Measurements from ENCODE around the gene ARMH1. TPM values are rescaled to one million over a fixed set of nuclear protein-coding genes. Genes with fewer than 3 reads are reported as not detected.
A peak's percentile ranks its signal among the peaks of the same experiment; 100 is the strongest.

ARMH1 gene
- total RNA-seq, 2 experiments from 2014 or later, result 162 to 165 TPM

DNA sequence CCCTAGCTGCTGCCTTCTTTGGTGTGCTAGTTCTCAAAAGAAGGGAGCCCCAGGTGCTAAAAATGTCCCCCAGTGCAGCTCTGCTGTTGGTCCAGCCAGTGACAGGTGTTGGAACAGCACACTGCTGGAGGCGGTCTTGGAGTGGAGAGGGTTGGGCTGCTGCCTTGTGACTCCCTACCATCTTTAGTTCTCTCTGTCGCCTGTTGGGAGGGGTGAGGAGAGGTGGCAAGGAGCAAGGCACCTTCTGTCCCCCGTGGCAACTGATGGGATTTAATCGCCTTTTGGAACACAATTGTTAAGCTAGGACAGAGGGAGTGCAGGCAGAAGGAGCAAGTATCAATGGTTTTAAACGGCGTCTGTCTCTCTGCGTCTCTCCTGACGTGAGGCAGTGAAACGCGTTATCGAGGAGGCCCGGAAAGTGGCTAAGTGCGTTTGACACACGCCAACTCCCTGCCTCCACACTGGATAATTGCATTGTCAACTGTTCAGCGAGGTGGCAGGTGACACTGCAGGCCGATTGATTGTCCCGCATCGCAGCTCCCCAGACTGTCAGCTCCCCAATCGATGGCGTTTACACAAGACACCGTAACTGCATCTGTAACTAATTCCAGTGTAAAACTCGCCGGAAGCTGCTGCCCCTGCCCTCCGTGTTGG lies 34.2 kb upstream of the ARMH1 start:
- intact Hi-C loops (cut with micrococcal nuclease), result no loop called here
- DNase-seq (no peak), ATAC-seq (no peak)
- no peak overlapping the region for H3K4me3 Mint-ChIP-seq
- peaks cover 7% of the 10 kb centered on the region for H3K4me1 Mint-ChIP-seq (ENCODE audit: low read depth)
- TF ChIP-seq, protein P1, sequence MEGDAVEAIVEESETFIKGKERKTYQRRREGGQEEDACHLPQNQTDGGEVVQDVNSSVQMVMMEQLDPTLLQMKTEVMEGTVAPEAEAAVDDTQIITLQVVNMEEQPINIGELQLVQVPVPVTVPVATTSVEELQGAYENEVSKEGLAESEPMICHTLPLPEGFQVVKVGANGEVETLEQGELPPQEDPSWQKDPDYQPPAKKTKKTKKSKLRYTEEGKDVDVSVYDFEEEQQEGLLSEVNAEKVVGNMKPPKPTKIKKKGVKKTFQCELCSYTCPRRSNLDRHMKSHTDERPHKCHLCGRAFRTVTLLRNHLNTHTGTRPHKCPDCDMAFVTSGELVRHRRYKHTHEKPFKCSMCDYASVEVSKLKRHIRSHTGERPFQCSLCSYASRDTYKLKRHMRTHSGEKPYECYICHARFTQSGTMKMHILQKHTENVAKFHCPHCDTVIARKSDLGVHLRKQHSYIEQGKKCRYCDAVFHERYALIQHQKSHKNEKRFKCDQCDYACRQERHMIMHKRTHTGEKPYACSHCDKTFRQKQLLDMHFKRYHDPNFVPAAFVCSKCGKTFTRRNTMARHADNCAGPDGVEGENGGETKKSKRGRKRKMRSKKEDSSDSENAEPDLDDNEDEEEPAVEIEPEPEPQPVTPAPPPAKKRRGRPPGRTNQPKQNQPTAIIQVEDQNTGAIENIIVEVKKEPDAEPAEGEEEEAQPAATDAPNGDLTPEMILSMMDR (IDR thresholded peaks at IDR 0.05), result no peak
- no peaks in the 10 kb centered on the region for H3K27me3 Mint-ChIP-seq
- no peak overlapping the region for H3K27ac Mint-ChIP-seq
- CTCF ChIA-PET, result interaction anchor here (16.6 kb wide), 1 partner anchor 11 kb away, joined by 156 read pairs; no protein-coding TSS in a partner anchor
- POLR2A ChIA-PET, result interaction anchor here (0.5 to 6.4 kb wide), 3 partner anchors 9 to 1902 kb away, joined by 3 to 71 read pairs (median 3); no protein-coding TSS in a partner anchor
- peaks cover 37% of the 10 kb centered on the region for H3K36me3 Mint-ChIP-seq (ENCODE audit: low read depth)
- no peaks in the 10 kb centered on the region for H3K9me3 Mint-ChIP-seq

DNA sequence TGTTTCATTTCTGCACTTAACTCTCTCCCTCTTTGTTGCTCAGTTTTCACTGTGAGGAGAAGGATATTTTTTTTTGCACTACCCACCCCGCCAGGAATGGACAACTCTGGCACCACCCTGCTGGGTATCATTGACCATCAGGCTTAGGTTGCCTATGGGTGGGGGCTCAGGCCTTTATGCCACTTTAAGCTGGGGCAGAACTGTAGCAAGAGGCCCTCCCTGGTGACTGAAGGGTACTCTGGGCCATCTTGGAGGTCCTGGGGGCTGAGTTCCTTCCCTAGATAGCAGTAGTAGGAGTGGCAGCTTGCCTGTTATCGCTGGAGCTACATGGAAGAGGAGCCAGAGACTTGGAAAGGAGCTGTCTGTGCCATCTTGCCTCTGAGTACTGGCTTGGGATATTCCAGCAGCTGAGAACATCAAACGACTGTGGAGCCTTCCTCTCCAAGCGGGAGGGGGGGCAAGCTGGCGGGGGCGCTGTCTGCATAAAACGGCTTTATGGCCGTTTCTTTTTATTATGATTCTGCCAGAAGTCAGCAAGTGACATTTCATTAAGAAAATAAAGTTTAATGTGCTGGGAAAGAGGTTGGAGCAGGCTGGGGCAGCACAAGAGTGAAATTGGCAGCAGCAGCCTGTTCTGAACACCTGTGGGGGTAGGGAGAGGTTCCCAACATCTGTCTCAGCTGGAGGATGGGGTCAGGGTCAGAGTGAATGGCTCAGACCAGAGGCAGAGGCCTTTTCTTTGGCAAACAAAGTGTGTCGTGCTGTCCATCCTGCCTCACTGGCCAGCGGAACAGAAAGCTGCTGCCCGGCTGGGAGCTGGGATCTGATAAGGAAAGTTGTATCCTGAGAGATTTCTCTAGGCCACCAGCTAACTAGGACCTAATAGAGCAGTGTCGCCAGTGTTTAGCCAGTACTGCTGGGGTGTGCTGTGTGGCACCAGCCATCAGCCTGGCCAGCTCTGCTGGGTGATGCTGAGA lies 33.1 kb upstream of the ARMH1 start:
- ATAC-seq (no peak), DNase-seq (no peak)
- Mint-ChIP-seq H3K4me3 (no peak overlapping the region), H3K4me1 (ENCODE audit: low read depth) (peaks cover 2% of the 10 kb centered on the region), H3K27ac (peak overlapping the region; percentile 32), H3K9me3 (no peaks in the 10 kb centered on the region), H3K27me3 (no peaks in the 10 kb centered on the region), H3K36me3 (ENCODE audit: low read depth) (peaks cover 32% of the 10 kb centered on the region)
- CTCF ChIA-PET, result interaction anchor here (1.2 to 16.6 kb wide), 4 partner anchors 10 to 36 kb away, joined by 3 to 156 read pairs (median 4); no protein-coding TSS in a partner anchor
- intact Hi-C loops (cut with micrococcal nuclease), result no loop called here
- TF ChIP-seq, protein P1 (IDR thresholded peaks at IDR 0.05), result no peak
- POLR2A ChIA-PET, result interaction anchor here (0.6 to 6.4 kb wide), 4 partner anchors 10 to 185 kb away, joined by 3 to 71 read pairs (median 11); no protein-coding TSS in a partner anchor

DNA sequence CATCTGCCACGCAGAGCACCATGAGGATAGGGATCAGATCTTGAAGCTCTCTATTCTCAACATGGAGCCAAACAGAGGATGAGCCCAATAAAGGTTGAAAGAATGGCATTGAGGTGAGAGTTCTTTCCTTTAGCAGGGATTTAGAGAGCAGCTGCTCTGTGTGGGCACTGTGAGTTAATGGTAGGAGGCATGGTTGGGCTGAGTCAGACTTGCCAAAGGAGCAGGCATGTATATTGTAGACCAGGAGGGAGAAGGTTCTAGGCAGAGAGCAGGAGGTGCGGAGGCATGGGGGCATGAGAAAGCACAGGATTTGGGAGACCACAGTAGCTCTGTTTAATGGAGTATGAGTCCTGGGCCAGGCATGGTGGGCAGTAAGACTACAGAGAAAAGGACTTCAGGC lies 32.3 kb upstream of the ARMH1 start:
- Mint-ChIP-seq H3K4me1 (ENCODE audit: low read depth) (peaks cover 2% of the 10 kb centered on the region), H3K27ac (peak overlapping the region; percentile 30), H3K36me3 (ENCODE audit: low read depth) (peaks cover 26% of the 10 kb centered on the region), H3K9me3 (no peaks in the 10 kb centered on the region), H3K27me3 (no peaks in the 10 kb centered on the region), H3K4me3 (no peak overlapping the region)
- POLR2A ChIA-PET, result interaction anchor here (0.7 to 6.4 kb wide), 4 partner anchors 10 to 179 kb away, joined by 3 to 71 read pairs (median 12); no protein-coding TSS in a partner anchor
- no peak for DNase-seq
- CTCF ChIA-PET, result interaction anchor here (1.2 to 16.6 kb wide), 4 partner anchors 9 to 36 kb away, joined by 3 to 156 read pairs (median 4); no protein-coding TSS in a partner anchor
- ATAC-seq, result no peak
- intact Hi-C loops (cut with micrococcal nuclease), result no loop called here
- TF ChIP-seq, protein P1 (IDR thresholded peaks at IDR 0.05), result no peak

DNA sequence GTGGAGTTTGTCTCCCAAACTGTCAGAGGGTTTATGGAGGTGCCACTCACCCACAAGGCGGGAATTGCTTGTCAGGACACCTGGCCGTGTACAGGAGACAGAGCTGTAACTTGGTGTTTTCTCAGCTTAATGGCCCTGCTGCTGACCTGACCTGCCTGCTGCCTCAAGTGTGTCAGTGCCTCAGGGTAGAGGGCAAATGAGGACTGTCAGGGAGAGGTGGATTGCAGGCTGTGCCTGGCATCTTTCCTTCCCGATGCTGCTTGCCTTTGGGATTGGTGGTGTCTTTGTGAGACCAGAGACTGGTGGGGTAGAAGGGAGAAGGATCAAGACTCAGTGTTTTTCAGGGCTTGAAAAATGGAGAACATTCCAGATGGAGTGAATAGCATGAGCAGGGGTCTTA lies 31.6 kb upstream of the ARMH1 start:
- Mint-ChIP-seq H3K9me3 (no peaks in the 10 kb centered on the region), H3K4me1 (ENCODE audit: low read depth) (peaks cover 2% of the 10 kb centered on the region), H3K27me3 (no peaks in the 10 kb centered on the region), H3K36me3 (ENCODE audit: low read depth) (peaks cover 26% of the 10 kb centered on the region), H3K4me3 (no peak overlapping the region), H3K27ac (peak overlapping the region; percentile 68)
- ChIA-PET CTCF (interaction anchor here (1.1 to 16.6 kb wide), 3 partner anchors 8 to 35 kb away, joined by 3 to 156 read pairs (median 3); no protein-coding TSS in a partner anchor), POLR2A (interaction anchor here (0.7 to 6.4 kb wide), 4 partner anchors 10 to 178 kb away, joined by 3 to 71 read pairs (median 12); no protein-coding TSS in a partner anchor)
- TF ChIP-seq, protein P1 (IDR thresholded peaks at IDR 0.05), result no peak
- ATAC-seq, result no peak
- DNase-seq, result no peak
- intact Hi-C loops (cut with micrococcal nuclease), result no loop called here

Measured in activated CD8-positive, alpha-beta T cell treated with anti-CD3 and anti-CD28 coated beads for 36 hours (primary cell).